ENCODE data around the gene XDH. TPM values are rescaled to one million over a fixed set of nuclear protein-coding genes. Genes with fewer than 3 reads are reported as not detected.
A peak's percentile ranks its signal among the peaks of the same experiment; 100 is the strongest.

Gene XDH
- polyA plus RNA-seq, 1 donor = 138 TPM

GRCh38 chr2:31429040-31429439 is 14.5 kb upstream of the XDH start:
- no peak for DNase-seq
- Histone ChIP-seq H3K4me1 (ENCODE audit: control insufficient read depth, insufficient read depth, low read length) (no peaks in the 10 kb centered on the region), H3K9me3 (ENCODE audit: control insufficient read depth, low read depth, low read length) (no peaks in the 10 kb centered on the region), H3K27me3 (ENCODE audit: control insufficient read depth, insufficient read depth, low read length) (no peaks in the 10 kb centered on the region), H3K4me3 (ENCODE audit: low read length) (no peak overlapping the region), H3K27ac (ENCODE audit: low read length) (no peak overlapping the region), H3K36me3 (ENCODE audit: control insufficient read depth, insufficient read depth, low read length) (no peaks in the 10 kb centered on the region)

- WGBS (ENCODE audit: insufficient coverage, low lambda C conversion rate) = no CpG with 5 or more reads among the region's 4 CpGs
- peak in 1 of 2 donors; percentile 17 for DNase-seq
- Histone ChIP-seq H3K9me3 (ENCODE audit: control insufficient read depth, low read depth, low read length) (no peaks in the 10 kb centered on the region), H3K4me3 (ENCODE audit: low read length) (no peak overlapping the region), H3K27me3 (ENCODE audit: control insufficient read depth, insufficient read depth, low read length) (no peaks in the 10 kb centered on the region), H3K4me1 (ENCODE audit: control insufficient read depth, insufficient read depth, low read length) (no peaks in the 10 kb centered on the region), H3K27ac (ENCODE audit: low read length) (no peak overlapping the region), H3K36me3 (ENCODE audit: control insufficient read depth, insufficient read depth, low read length) (no peaks in the 10 kb centered on the region)
Observed at GRCh38 chr2:31428001-31428418, 13.5 kb upstream of the XDH start.

GRCh38 chr2:31426096-31426495 is 11.6 kb upstream of the XDH start:
- 100% methylated on average over 2 of the region's 8 CpGs for WGBS (ENCODE audit: insufficient coverage, low lambda C conversion rate)

GRCh38 chr2:31421634-31422033 is 7.1 kb upstream of the XDH start:
- no CpG with 5 or more reads among the region's 3 CpGs for WGBS (ENCODE audit: insufficient coverage, low lambda C conversion rate)
- Histone ChIP-seq H3K27ac (ENCODE audit: low read length) (no peak overlapping the region), H3K36me3 (ENCODE audit: control insufficient read depth, insufficient read depth, low read length) (no peaks in the 10 kb centered on the region), H3K27me3 (ENCODE audit: control insufficient read depth, insufficient read depth, low read length) (no peaks in the 10 kb centered on the region), H3K9me3 (ENCODE audit: control insufficient read depth, low read depth, low read length) (peaks cover 23% of the 10 kb centered on the region), H3K4me3 (ENCODE audit: low read length) (no peak overlapping the region), H3K4me1 (ENCODE audit: control insufficient read depth, insufficient read depth, low read length) (no peaks in the 10 kb centered on the region)
- no peak for DNase-seq

More at GRCh38 chr2:31426096-31426495, 11.6 kb upstream of the XDH start:
- Histone ChIP-seq H3K9me3 (ENCODE audit: control insufficient read depth, low read depth, low read length) (no peaks in the 10 kb centered on the region), H3K36me3 (ENCODE audit: control insufficient read depth, insufficient read depth, low read length) (no peaks in the 10 kb centered on the region), H3K27ac (ENCODE audit: low read length) (no peak overlapping the region), H3K27me3 (ENCODE audit: control insufficient read depth, insufficient read depth, low read length) (no peaks in the 10 kb centered on the region), H3K4me3 (ENCODE audit: low read length) (no peak overlapping the region), H3K4me1 (ENCODE audit: control insufficient read depth, insufficient read depth, low read length) (no peaks in the 10 kb centered on the region)
- DNase-seq = no peak

GRCh38 chr2:31420936-31421335 is 6.4 kb upstream of the XDH start:
- peaks cover 1% of the 10 kb centered on the region for H3K4me1 ChIP-seq (ENCODE audit: control insufficient read depth, insufficient read depth, low read length)
- DNase-seq = no peak
- H3K27me3 ChIP-seq (ENCODE audit: control insufficient read depth, insufficient read depth, low read length) = no peaks in the 10 kb centered on the region
- H3K27ac ChIP-seq (ENCODE audit: low read length) = no peak overlapping the region
- H3K36me3 ChIP-seq (ENCODE audit: control insufficient read depth, insufficient read depth, low read length) = no peaks in the 10 kb centered on the region
- H3K4me3 ChIP-seq (ENCODE audit: low read length) = no peak overlapping the region
- peaks cover 23% of the 10 kb centered on the region for H3K9me3 ChIP-seq (ENCODE audit: control insufficient read depth, low read depth, low read length)
- WGBS (ENCODE audit: insufficient coverage, low lambda C conversion rate) = 92% methylated on average over 1 of the region's 1 CpG

GRCh38 chr2:31419386-31419785 is 4.8 kb upstream of the XDH start:
- H3K4me3 ChIP-seq (ENCODE audit: low read length) = no peak overlapping the region
- H3K27ac ChIP-seq (ENCODE audit: low read length) = no peak overlapping the region
- no peaks in the 10 kb centered on the region for H3K27me3 ChIP-seq (ENCODE audit: control insufficient read depth, insufficient read depth, low read length)
- no peaks in the 10 kb centered on the region for H3K36me3 ChIP-seq (ENCODE audit: control insufficient read depth, insufficient read depth, low read length)
- H3K9me3 ChIP-seq (ENCODE audit: control insufficient read depth, low read depth, low read length) = peaks cover 23% of the 10 kb centered on the region
- DNase-seq = no peak
- H3K4me1 ChIP-seq (ENCODE audit: control insufficient read depth, insufficient read depth, low read length) = peaks cover 10% of the 10 kb centered on the region

- peak overlapping the region; percentile 92 for H3K27ac ChIP-seq (ENCODE audit: low read length)
- no peak for DNase-seq
Observed at GRCh38 chr2:31415421-31415820, 879 bp upstream of the XDH start.

GRCh38 chr2:31413862-31414550 is 536 bp downstream of the XDH start:
- WGBS (ENCODE audit: insufficient coverage, low lambda C conversion rate) = 33% methylated on average over 2 of the region's 5 CpGs
- H3K4me3 ChIP-seq (ENCODE audit: low read length) = peak overlapping the region; percentile 60
- peaks cover 11% of the 10 kb centered on the region for H3K9me3 ChIP-seq (ENCODE audit: control insufficient read depth, low read depth, low read length)
- H3K27ac ChIP-seq (ENCODE audit: low read length) = peak overlapping the region; percentile 92
- H3K27me3 ChIP-seq (ENCODE audit: control insufficient read depth, insufficient read depth, low read length) = no peaks in the 10 kb centered on the region
- peaks cover 10% of the 10 kb centered on the region for H3K4me1 ChIP-seq (ENCODE audit: control insufficient read depth, insufficient read depth, low read length)
- peaks cover 2% of the 10 kb centered on the region for H3K36me3 ChIP-seq (ENCODE audit: control insufficient read depth, insufficient read depth, low read length)
- DNase-seq = peak; percentile 35 to 68

More at GRCh38 chr2:31415421-31415820, 879 bp upstream of the XDH start:
- no CpG with 5 or more reads among the region's 2 CpGs for WGBS (ENCODE audit: insufficient coverage, low lambda C conversion rate)
- H3K36me3 ChIP-seq (ENCODE audit: control insufficient read depth, insufficient read depth, low read length) = no peaks in the 10 kb centered on the region
- H3K4me3 ChIP-seq (ENCODE audit: low read length) = no peak overlapping the region
- peaks cover 21% of the 10 kb centered on the region for H3K9me3 ChIP-seq (ENCODE audit: control insufficient read depth, low read depth, low read length)
- no peaks in the 10 kb centered on the region for H3K27me3 ChIP-seq (ENCODE audit: control insufficient read depth, insufficient read depth, low read length)
- peaks cover 10% of the 10 kb centered on the region for H3K4me1 ChIP-seq (ENCODE audit: control insufficient read depth, insufficient read depth, low read length)

GRCh38 chr2:31413025-31413424 is 1.5 kb downstream of the XDH start:
- H3K27me3 ChIP-seq (ENCODE audit: control insufficient read depth, insufficient read depth, low read length) = no peaks in the 10 kb centered on the region
- peaks cover 3% of the 10 kb centered on the region for H3K9me3 ChIP-seq (ENCODE audit: control insufficient read depth, low read depth, low read length)
- H3K36me3 ChIP-seq (ENCODE audit: control insufficient read depth, insufficient read depth, low read length) = peaks cover 2% of the 10 kb centered on the region
- peaks cover 10% of the 10 kb centered on the region for H3K4me1 ChIP-seq (ENCODE audit: control insufficient read depth, insufficient read depth, low read length)
- DNase-seq = no peak
- H3K27ac ChIP-seq (ENCODE audit: low read length) = peak overlapping the region; percentile 92
- WGBS (ENCODE audit: insufficient coverage, low lambda C conversion rate) = no CpG with 5 or more reads among the region's 1 CpG
- peak overlapping the region; percentile 60 for H3K4me3 ChIP-seq (ENCODE audit: low read length)

- Histone ChIP-seq H3K4me3 (ENCODE audit: low read length) (peak overlapping the region; percentile 36), H3K27me3 (ENCODE audit: control insufficient read depth, insufficient read depth, low read length) (no peaks in the 10 kb centered on the region), H3K36me3 (ENCODE audit: control insufficient read depth, insufficient read depth, low read length) (peaks cover 4% of the 10 kb centered on the region), H3K9me3 (ENCODE audit: control insufficient read depth, low read depth, low read length) (no peaks in the 10 kb centered on the region), H3K27ac (ENCODE audit: low read length) (peak overlapping the region; percentile 29), H3K4me1 (ENCODE audit: control insufficient read depth, insufficient read depth, low read length) (peaks cover 19% of the 10 kb centered on the region)
- WGBS (ENCODE audit: insufficient coverage, low lambda C conversion rate) = no CpG with 5 or more reads among the region's 2 CpGs
- peak in 1 of 2 donors; percentile 46 for DNase-seq
Observed at GRCh38 chr2:31411771-31412170, 2.8 kb downstream of the XDH start.

All from large intestine (tissue), 3 donors.